Hepatocyte (in vitro differentiated cells): ENCODE results near the gene AMIGO2.

ENCODE experiments used
- CTCF ChIP-seq: fragments of 200-600 bp; sonication (generic); IDR thresholded peaks from 2 replicates; pipeline ENCODE4 v1.5.1; 2016; ENCODE audit warnings: antibody characterized with exemption, mild to moderate bottlenecking; ENCODE audit not compliant: poor library complexity
- EZH2 ChIP-seq: fragments of 200-600 bp; sonication (generic); IDR thresholded peaks from 2 replicates; pipeline ENCODE4 v1.6.1; 2016; ENCODE audit warnings: antibody characterized with exemption, mild to moderate bottlenecking, borderline replicate concordance

- TF ChIP-seq EZH2 (no peak), CTCF (peak; percentile 45)
Measured at GRCh38 chr12:47079468-47079980, at the start of gene AMIGO2, which contains the start of gene PCED1B.
